Stomach (tissue), 9 donors: ENCODE measurements around the gene NOTCH3. TPM values are rescaled to one million over a fixed set of nuclear protein-coding genes. Genes with fewer than 3 reads are reported as not detected.

ENCODE experiments used
- DNase-seq, 2 donors: peaks; one replicate each; pipeline versions ENCODE4 v3.0.0 to v3.0.0-alpha.2; 2013 to 2019
- H3K27ac ChIP-seq, 5 donors: fragments of 200-600 bp in 4 of 5; sonication (generic) in 4 of 5; one replicate each; pipeline ENCODE4 v1.5.1; 2013 to 2019; ENCODE audit warnings: mild to moderate bottlenecking in 1 of 5, moderate library complexity in 1 of 5
- H3K27me3 ChIP-seq, 3 donors: fragments of 200-600 bp; sonication (generic); one replicate each; pipeline ENCODE4 v1.5.1; 2017 to 2019; ENCODE audit warnings: mixed run types in 1 of 3
- H3K36me3 ChIP-seq, 4 donors: fragments of 200-600 bp; sonication (generic); 1 replicate in 3 of 4; 2 replicates in 1 of 4; pipeline ENCODE4 v1.5.1; 2016 to 2019
- H3K4me1 ChIP-seq, 4 donors: fragments of 200-600 bp; sonication (generic); one replicate each; pipeline ENCODE4 v1.5.1; 2016 to 2019
- H3K4me3 ChIP-seq, 4 donors: fragments of 200-600 bp; sonication (generic) in 3 of 4; one replicate each; pipeline ENCODE4 v1.5.1; 2016 to 2019; ENCODE audit warnings: mild to moderate bottlenecking in 1 of 4
- H3K9me3 ChIP-seq, 4 donors: fragments of 200-600 bp; sonication (generic); one replicate each; pipeline ENCODE4 v1.5.1; 2016 to 2019
- CTCF ChIP-seq, 7 experiments: fragments of 450-650 bp in 4 of 7; fragments of 200-600 bp in 3 of 7; sonication (generic) in 3 of 7; IDR thresholded peaks; one replicate each; pipeline ENCODE4 v1.5.1; 2016 to 2019; ENCODE audit warnings: antibody characterized with exemption in 7 of 7, control low read depth in 2 of 7, mild to moderate bottlenecking in 1 of 7
- EP300 ChIP-seq: sonication (generic); formaldehyde crosslinking; IDR thresholded peaks from one replicate; pipeline ENCODE4 v1.6.1; 2017; ENCODE audit warnings: antibody characterized with exemption
- POLR2A ChIP-seq, 4 donors: fragments of 450-650 bp; IDR thresholded peaks; one replicate each; pipeline ENCODE4 v1.6.1; 2016; ENCODE audit warnings: antibody characterized with exemption in 4 of 4, control low read depth in 2 of 4, mild to moderate bottlenecking in 1 of 4, moderate library complexity in 1 of 4
- POLR2AphosphoS5 ChIP-seq, 3 donors: sonication (generic); formaldehyde crosslinking; IDR thresholded peaks; one replicate each; pipeline ENCODE4 v1.6.1; 2016; ENCODE audit warnings: antibody characterized with exemption in 3 of 3
- WGBS, 5 donors: extraction: QIAGEN DNeasy Blood & Tissue Kit in 3 of 5; methylation state at CpG; one replicate each; pipeline versions ENCODE4 v1.1.5 to v1.1.7; 2013 to 2018; 5-methylcytosine and 5-hydroxymethylcytosine counted together
- intact Hi-C: fragments of 100-400 bp; cut with DNase I; formaldehyde crosslinking; loops from one replicate; pipeline ENCODE4 v1.15.1; 2023; ENCODE audit warnings: low total_unique reads
- polyA plus RNA-seq, 3 donors: library from polyadenylated mRNA; stranded (reverse); fragments of 200-250 nt; gene quantifications; one replicate each; pipeline ENCODE4 v1.2.3, GENCODE V29; 2013
- total RNA-seq, 5 donors: library from RNA; depleted of rRNA; stranded (reverse); fragments of >200 nt; gene quantifications; one replicate each; pipeline versions ENCODE4 v1.1.0 to v1.2.3, GENCODE V29; 2014 to 2016
- donor health status: healthy with polysubstance abuse.
- donor health status: Bipolar disorder and iron deficiency.
- donor health status: healthy.

Gene NOTCH3
- total and polyA plus RNA-seq, 8 donors, result 1.2 to 54.5 (median 22.8) TPM

GRCh38 chr19:15124572-15125231, 76.1 kb downstream of the NOTCH3 start:
- intact Hi-C loops, result no loop called here
- Histone ChIP-seq H3K27ac (peak overlapping the region; percentile 88 to 94 (median 91)), H3K4me3 (peak overlapping the region; percentile 65 to 77 (median 70)), H3K36me3 (peaks cover 25 to 38% (median 35%) of the 10 kb centered on the region in 4 donors), H3K27me3 (no peaks in the 10 kb centered on the region), H3K4me1 (peaks cover 15 to 34% (median 25%) of the 10 kb centered on the region in 4 donors), H3K9me3 (no peaks in the 10 kb centered on the region)
- DNase-seq, result peak; percentile 55 to 67
- 0 to 3% (median 1%) methylated on average over 14 to 33 of the region's 33 CpGs for WGBS, 5 donors
- TF ChIP-seq POLR2A (IDR thresholded peaks at IDR 0.05) (no peak), POLR2AphosphoS5 (IDR thresholded peaks at IDR 0.05) (no peak)

- 14 to 28% (median 18%) methylated on average over 5 of the region's 5 CpGs for WGBS, 5 donors
- Histone ChIP-seq H3K27ac (peak overlapping the region; percentile 88 to 94 (median 91)), H3K9me3 (no peaks in the 10 kb centered on the region), H3K36me3 (peaks cover 33 to 46% (median 43%) of the 10 kb centered on the region in 4 donors), H3K27me3 (no peaks in the 10 kb centered on the region), H3K4me1 (peaks cover 15 to 34% (median 25%) of the 10 kb centered on the region in 4 donors), H3K4me3 (peak overlapping the region in 3 of 4 donors; percentile 65 to 77 (median 69))
- intact Hi-C loops, result no loop called here
- peak; percentile 74 to 83 for DNase-seq
- TF ChIP-seq CTCF (IDR thresholded peaks at IDR 0.05) (no peak), POLR2AphosphoS5 (IDR thresholded peaks at IDR 0.05) (peak; percentile 69 to 91 (median 70)), EP300 (peak; percentile 79), POLR2A (IDR thresholded peaks at IDR 0.05) (no peak)
Measured at GRCh38 chr19:15123900-15124299, 76.9 kb downstream of the NOTCH3 start.

GRCh38 chr19:15123031-15123890, 77.5 kb downstream of the NOTCH3 start:
- Histone ChIP-seq H3K36me3 (peaks cover 39 to 52% (median 50%) of the 10 kb centered on the region in 4 donors), H3K27ac (peak overlapping the region; percentile 88 to 94 (median 91)), H3K4me1 (peaks cover 15 to 34% (median 25%) of the 10 kb centered on the region in 4 donors), H3K9me3 (no peaks in the 10 kb centered on the region), H3K27me3 (no peaks in the 10 kb centered on the region), H3K4me3 (peak overlapping the region in 1 of 4 donors; percentile 77)
- 91 to 96% (median 95%) methylated on average over 20 to 22 of the region's 22 CpGs for WGBS, 5 donors
- no peak for DNase-seq
- TF ChIP-seq POLR2AphosphoS5 (IDR thresholded peaks at IDR 0.05) (no peak), EP300 (no peak), POLR2A (IDR thresholded peaks at IDR 0.05) (no peak), CTCF (IDR thresholded peaks at IDR 0.05) (no peak)
- intact Hi-C loops, result no loop called here

GRCh38 chr19:15122331-15123030, 78.3 kb downstream of the NOTCH3 start:
- H3K27me3 ChIP-seq, result no peaks in the 10 kb centered on the region
- intact Hi-C loops, result no loop called here
- H3K36me3 ChIP-seq, result peaks cover 47 to 60% (median 58%) of the 10 kb centered on the region in 4 donors
- TF ChIP-seq CTCF (IDR thresholded peaks at IDR 0.05), result no peak
- TF ChIP-seq POLR2AphosphoS5 (IDR thresholded peaks at IDR 0.05), result no peak
- TF ChIP-seq EP300, result no peak
- no peak for TF ChIP-seq POLR2A (IDR thresholded peaks at IDR 0.05)
- 96 to 98% (median 97%) methylated on average over 16 to 21 of the region's 21 CpGs for WGBS, 5 donors
- H3K27ac ChIP-seq, result peak overlapping the region in 1 of 5 donors; percentile 94
- peaks cover 15 to 34% (median 25%) of the 10 kb centered on the region in 4 donors for H3K4me1 ChIP-seq
- no peak for DNase-seq
- no peak overlapping the region for H3K4me3 ChIP-seq
- no peaks in the 10 kb centered on the region for H3K9me3 ChIP-seq
